Heart right ventricle (tissue), 16 donors: ENCODE data around the gene RBM4B. TPM values are rescaled to one million over a fixed set of nuclear protein-coding genes. Genes with fewer than 3 reads are reported as not detected.

Experiments
- ATAC-seq, 8 donors: fragments of 200-7000 bp; cut with Tn5 transposase; one replicate each; pipeline ENCODE4 v1.9.1; 2020; ENCODE audit warnings: mild to moderate bottlenecking in 8 of 8, moderate library complexity in 8 of 8, moderate number of reproducible peaks in 1 of 8
- DNase-seq, 2 donors: peaks; one replicate each; pipeline ENCODE4 v3.0.0-alpha.2; 2020
- H3K27ac ChIP-seq, 10 donors: fragments of 200-600 bp; sonication (generic) in 2 of 10; one replicate each; pipeline versions ENCODE4 v1.5.0 to v1.8.0; 2020 to 2022; ENCODE audit warnings: mild to moderate bottlenecking in 3 of 10
- H3K27me3 ChIP-seq, 7 donors: fragments of 200-600 bp; one replicate each; pipeline ENCODE4 v1.8.0; 2021 to 2022; ENCODE audit warnings: mild to moderate bottlenecking in 2 of 7
- H3K36me3 ChIP-seq, 9 donors: fragments of 200-600 bp; sonication (generic) in 1 of 9; one replicate each; pipeline versions ENCODE4 v1.5.0 to v1.8.0; 2020 to 2022; ENCODE audit warnings: mild to moderate bottlenecking in 2 of 9
- H3K4me1 ChIP-seq, 9 donors: fragments of 200-600 bp; sonication (generic) in 1 of 9; one replicate each; pipeline versions ENCODE4 v1.5.0 to v1.8.0; 2020 to 2022; ENCODE audit warnings: mild to moderate bottlenecking in 4 of 9
- H3K4me3 ChIP-seq, 10 donors: fragments of 200-600 bp; sonication (generic) in 2 of 10; one replicate each; pipeline versions ENCODE4 v1.5.0 to v1.8.0; 2020 to 2022; ENCODE audit warnings: mild to moderate bottlenecking in 7 of 10, moderate library complexity in 2 of 10
- H3K9me3 ChIP-seq, 11 donors: fragments of 200-600 bp in 10 of 11; sonication (generic) in 2 of 11; one replicate each; pipeline versions ENCODE4 v1.5.0 to v1.8.0; 2013 to 2022; ENCODE audit warnings: mild to moderate bottlenecking in 2 of 11, control low read depth in 1 of 11, moderate library complexity in 1 of 11
- WGBS, 2 donors: extraction: QIAGEN DNeasy Blood & Tissue Kit; methylation state at CpG; one replicate each; pipeline ENCODE4 v1.1.7; 2013; ENCODE audit warnings: inconsistent platforms in 1 of 2; 5-methylcytosine and 5-hydroxymethylcytosine counted together
- intact Hi-C, 10 donors: fragments of 100-400 bp; cut with DNase I; formaldehyde crosslinking; loops; one replicate each; pipeline versions ENCODE4 v1.11.1 to v1.14.2; 2022
- polyA plus RNA-seq, 2 donors: library from polyadenylated mRNA; stranded (reverse); fragments of 200-250 nt; gene quantifications; one replicate each; pipeline ENCODE4 v1.2.3, GENCODE V29; 2013
- total RNA-seq, 10 donors: library from RNA; stranded (reverse); fragmentation: NEBNext Ultra II Directional in 3 of 10; extraction: Animal tissue kit (Norgen Biotek cat#: 25700) in 3 of 10; gene quantifications; one replicate each; pipeline versions ENCODE4 v1.2.1 to v1.2.4, GENCODE V29; 2021 to 2023
- TF ChIP-seq, protein P1 (sequence below), 9 donors: fragments of 200-600 bp; sonication (generic) in 2 of 9; IDR thresholded peaks; one replicate each; pipeline versions ENCODE4 v1.5.0 to v1.8.0; 2021 to 2022; ENCODE audit warnings: antibody characterized with exemption in 9 of 9, mild to moderate bottlenecking in 5 of 9, moderate library complexity in 1 of 9
- donor health status: Arrhythmogenic right ventricular cardiomyopathy.
- donor health status: ischemic (EF 13 %, LVEDD 7.1; RV severe dilation, severe dysfunction).
- donor health status: healthy with polysubstance abuse.
- donor health status: DM: no; HTN: yes; CAD: no.
- donor health status: DM: no; HTN: no; CAD: no.
- donor health status: ischemic (EF 25% LVEDD 6.9; RV normal size, moderate dysfunction).
- donor health status: ischemic (EF 25% LVEDD 5.7; RV mildly dilated, moderate dysfunction).
- donor health status: healthy.
- donor health status: DM: yes; HTN: yes; CAD: no.
- donor health status: Ischemic cardiomyopathy.
- donor health status: ischemic (EF 35%, LVEDD 5.7; RV mildly dilated, moderate dysfunction).
- donor health status: nonischemic (EF 11% LVEDD 7.7; RV severe dilation, severe dysfunction).
- donor health status: DM: yes; HTN: yes; CAD: no.
- donor health status: PGD.
- donor health status: ischemic (EF 29% LVEDD 5.4; RV normal size, mild dysfunction).
- donor health status: nonischemic (EF 23%, LVEDD 6.1; RV moderate dilation, normal function).

The RBM4B gene
- total and polyA plus RNA-seq, 12 donors = 5.7 to 12.6 (median 9.0) TPM

DNA sequence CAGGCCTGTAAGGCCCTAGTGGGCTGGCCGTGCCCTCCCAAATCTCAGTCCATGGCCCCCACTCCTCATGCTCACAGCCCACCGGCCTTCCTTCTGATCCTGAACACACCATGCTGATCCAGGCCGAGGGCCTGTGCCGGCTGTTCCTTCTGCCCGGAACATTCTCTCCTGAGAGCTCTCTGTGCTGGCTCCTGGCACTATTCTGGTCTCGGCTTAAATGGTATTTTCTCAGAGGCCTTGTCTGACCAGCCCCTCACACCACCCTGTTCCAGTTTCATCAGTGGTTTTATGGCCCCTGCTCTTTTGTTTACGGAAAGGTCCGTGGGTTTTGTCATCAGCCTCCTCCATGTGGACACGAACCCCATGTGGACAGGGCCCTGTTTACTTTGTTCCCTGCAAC lies 29.3 kb upstream of the RBM4B start:
- Histone ChIP-seq H3K4me3 (no peak overlapping the region), H3K4me1 (no peaks in the 10 kb centered on the region), H3K36me3 (no peaks in the 10 kb centered on the region), H3K27me3 (no peaks in the 10 kb centered on the region), H3K9me3 (no peaks in the 10 kb centered on the region), H3K27ac (no peak overlapping the region)
- TF ChIP-seq, protein P1, sequence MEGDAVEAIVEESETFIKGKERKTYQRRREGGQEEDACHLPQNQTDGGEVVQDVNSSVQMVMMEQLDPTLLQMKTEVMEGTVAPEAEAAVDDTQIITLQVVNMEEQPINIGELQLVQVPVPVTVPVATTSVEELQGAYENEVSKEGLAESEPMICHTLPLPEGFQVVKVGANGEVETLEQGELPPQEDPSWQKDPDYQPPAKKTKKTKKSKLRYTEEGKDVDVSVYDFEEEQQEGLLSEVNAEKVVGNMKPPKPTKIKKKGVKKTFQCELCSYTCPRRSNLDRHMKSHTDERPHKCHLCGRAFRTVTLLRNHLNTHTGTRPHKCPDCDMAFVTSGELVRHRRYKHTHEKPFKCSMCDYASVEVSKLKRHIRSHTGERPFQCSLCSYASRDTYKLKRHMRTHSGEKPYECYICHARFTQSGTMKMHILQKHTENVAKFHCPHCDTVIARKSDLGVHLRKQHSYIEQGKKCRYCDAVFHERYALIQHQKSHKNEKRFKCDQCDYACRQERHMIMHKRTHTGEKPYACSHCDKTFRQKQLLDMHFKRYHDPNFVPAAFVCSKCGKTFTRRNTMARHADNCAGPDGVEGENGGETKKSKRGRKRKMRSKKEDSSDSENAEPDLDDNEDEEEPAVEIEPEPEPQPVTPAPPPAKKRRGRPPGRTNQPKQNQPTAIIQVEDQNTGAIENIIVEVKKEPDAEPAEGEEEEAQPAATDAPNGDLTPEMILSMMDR (IDR thresholded peaks at IDR 0.05) = no peak
- no peak for ATAC-seq
- DNase-seq = no peak
- intact Hi-C loops = no loop called here
- 94 to 95% methylated on average over 9 of the region's 9 CpGs for WGBS, 2 donors

DNA sequence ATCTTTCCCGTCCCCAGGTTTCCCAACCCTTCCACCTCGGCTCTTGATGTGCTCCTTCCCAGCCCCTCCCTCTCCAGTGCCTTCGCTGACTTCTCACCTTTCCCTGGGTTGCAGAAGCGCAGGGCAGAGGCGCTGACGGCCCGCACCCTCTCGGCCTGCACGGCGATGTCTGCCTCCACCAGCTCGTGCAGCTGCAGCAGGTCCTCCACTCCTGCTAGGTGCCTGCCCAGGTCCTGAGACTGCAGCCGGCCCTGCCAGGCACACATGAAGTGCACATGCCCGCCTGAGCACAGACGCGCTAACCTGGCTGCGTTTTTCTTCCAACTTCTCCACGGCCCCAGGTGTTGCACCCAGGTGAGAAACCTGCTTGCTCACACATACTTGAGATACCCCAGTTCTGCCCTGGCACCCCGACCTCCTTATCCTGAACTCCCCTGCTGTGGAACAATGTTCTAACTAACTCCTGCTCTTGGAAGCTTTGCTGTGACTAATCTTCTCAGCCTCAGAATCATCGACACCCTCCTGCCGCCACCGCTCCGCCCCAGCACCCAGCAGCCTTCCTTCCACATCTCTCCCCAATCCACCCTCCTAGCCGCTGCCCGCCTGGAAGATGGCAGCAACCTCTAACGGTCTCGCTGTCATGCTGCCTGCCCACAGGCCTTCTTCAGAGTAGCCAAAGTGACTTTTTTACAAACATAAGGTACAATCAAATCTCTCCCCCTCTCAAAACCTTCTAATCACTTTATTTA lies 28.1 kb upstream of the RBM4B start:
- ATAC-seq (no peak), DNase-seq (no peak)
- Histone ChIP-seq H3K9me3 (no peaks in the 10 kb centered on the region), H3K4me1 (no peaks in the 10 kb centered on the region), H3K36me3 (no peaks in the 10 kb centered on the region), H3K27me3 (no peaks in the 10 kb centered on the region), H3K4me3 (no peak overlapping the region), H3K27ac (no peak overlapping the region)
- 91 to 95% methylated on average over 26 of the region's 26 CpGs for WGBS, 2 donors
- TF ChIP-seq, protein P1 (IDR thresholded peaks at IDR 0.05) = no peak
- intact Hi-C loops = no loop called here

DNA sequence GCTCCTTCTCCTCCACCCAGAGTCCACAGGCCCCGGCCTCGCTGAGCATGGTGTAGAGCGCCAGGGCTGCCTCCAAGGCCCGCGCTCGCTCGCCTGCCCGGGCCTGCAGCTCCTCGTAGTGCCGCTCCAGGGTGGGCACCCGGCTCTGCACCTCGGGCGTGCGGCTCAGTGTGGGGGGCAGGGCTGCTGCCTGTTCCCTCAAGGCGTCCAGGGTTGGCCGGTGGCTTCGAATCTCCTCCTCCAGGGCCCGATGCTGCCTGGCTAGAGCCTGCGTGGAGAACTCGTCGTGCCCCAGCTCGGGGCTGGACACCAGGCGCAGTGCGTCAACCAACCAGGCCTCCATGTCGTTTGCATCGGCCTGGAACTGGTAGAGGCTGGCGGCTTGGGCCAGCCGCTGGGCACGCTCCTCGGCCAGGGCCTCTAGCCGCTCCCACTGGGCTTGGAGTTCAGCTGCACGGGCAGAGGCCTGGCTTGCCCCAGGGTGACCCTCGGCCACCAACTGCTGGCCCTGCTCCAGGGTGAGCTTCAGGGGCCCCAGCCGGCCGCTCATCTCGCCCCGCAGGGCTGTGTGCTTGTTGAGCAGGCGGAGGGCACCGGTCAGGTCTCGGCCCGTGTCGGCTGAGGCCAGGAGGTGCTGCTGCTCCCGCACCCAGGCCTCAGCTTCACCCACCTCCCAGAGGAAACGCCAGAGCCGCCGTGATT lies 27.1 kb upstream of the RBM4B start:
- no peaks in the 10 kb centered on the region for H3K4me1 ChIP-seq
- WGBS, 2 donors = 94 to 96% methylated on average over 46 of the region's 46 CpGs
- peaks cover 0 to 7% (median 0%) of the 10 kb centered on the region in 11 donors for H3K9me3 ChIP-seq
- TF ChIP-seq, protein P1 (IDR thresholded peaks at IDR 0.05) = no peak
- no peak overlapping the region for H3K27ac ChIP-seq
- H3K27me3 ChIP-seq = peaks cover 0 to 2% (median 0%) of the 10 kb centered on the region in 7 donors
- intact Hi-C loops = no loop called here
- H3K4me3 ChIP-seq = no peak overlapping the region
- H3K36me3 ChIP-seq = no peaks in the 10 kb centered on the region
- ATAC-seq = peak in 3 of 8 donors; percentile 17 to 32 (median 23)
- DNase-seq = no peak

DNA sequence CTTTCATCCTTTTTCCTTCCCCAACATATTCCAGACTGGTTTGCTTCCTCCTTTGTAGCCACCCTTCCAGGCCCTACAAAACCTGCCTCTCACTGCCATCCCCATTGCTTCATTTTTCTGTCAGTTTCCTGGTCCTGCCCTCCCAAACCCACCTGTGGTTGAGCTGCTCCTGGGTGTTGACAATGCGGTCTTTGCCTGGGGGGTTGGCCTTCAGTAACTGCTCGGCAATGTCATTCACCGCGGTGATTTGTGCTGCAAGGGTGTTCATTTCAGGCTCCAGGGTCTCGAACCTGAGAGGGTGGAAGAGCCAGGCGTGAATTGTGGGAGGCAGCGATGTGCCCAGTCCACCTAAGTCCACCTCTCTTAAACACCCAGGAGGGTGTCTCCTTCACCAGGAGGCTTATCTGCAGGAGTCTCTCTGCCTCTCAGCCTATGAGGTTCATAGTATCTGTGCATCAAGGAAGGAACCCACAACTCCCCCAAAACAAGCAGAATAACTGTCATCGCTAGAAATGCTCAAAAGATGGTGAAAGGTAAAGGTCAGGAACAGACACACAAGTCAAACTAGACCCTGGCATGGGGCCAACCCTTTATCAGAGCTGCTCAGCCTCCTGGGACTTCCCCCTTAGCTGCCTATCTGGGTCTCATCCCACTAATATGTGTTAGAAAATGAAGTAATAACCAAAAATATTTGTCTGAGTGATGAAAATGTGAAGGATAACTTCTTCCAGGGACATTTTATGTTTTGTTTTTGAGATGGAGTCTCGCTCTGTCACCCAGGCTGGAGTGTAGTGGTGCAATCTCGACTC lies 23.9 kb upstream of the RBM4B start:
- ATAC-seq = no peak
- 80 to 81% methylated on average over 10 of the region's 10 CpGs for WGBS, 2 donors
- no peak overlapping the region for H3K4me3 ChIP-seq

More for the DNA sequence above, 23.9 kb upstream of the RBM4B start:
- no peaks in the 10 kb centered on the region for H3K36me3 ChIP-seq
- peaks cover 0 to 18% (median 0%) of the 10 kb centered on the region in 11 donors for H3K9me3 ChIP-seq
- no peaks in the 10 kb centered on the region for H3K4me1 ChIP-seq
- intact Hi-C loops = no loop called here
- no peak overlapping the region for H3K27ac ChIP-seq
- no peak for DNase-seq
- TF ChIP-seq, protein P1 (IDR thresholded peaks at IDR 0.05) = no peak
- peaks cover 0 to 2% (median 0%) of the 10 kb centered on the region in 7 donors for H3K27me3 ChIP-seq
